ENCODE results near the gene RIMBP2. TPM values are rescaled to one million over a fixed set of nuclear protein-coding genes. Genes with fewer than 3 reads are reported as not detected.

Gene RIMBP2
- total and polyA plus RNA-seq, 2 experiments from 2014 or later: 0.31 to 0.37 TPM

DNA sequence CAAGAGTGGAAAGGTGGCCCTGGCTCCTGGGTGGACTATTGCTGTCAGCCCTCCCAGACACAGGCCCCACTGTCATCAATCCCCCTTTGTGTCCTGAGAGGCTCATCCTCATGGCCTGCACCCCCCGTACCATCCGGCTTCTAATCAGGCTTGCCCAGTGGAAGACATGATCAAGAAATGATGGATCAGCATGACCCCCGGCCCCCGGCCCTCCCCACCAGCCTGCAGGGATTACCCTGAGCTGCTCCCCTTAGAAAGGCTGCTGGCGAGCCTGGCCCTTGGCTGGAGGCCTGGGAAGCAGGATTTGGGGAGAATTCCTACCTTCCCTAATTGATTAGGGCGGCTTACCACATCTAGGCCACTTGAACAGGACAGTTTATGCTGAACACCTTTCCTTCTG is 207.3 kb downstream of the RIMBP2 start (continued):
- TF ChIP-seq, protein P1, sequence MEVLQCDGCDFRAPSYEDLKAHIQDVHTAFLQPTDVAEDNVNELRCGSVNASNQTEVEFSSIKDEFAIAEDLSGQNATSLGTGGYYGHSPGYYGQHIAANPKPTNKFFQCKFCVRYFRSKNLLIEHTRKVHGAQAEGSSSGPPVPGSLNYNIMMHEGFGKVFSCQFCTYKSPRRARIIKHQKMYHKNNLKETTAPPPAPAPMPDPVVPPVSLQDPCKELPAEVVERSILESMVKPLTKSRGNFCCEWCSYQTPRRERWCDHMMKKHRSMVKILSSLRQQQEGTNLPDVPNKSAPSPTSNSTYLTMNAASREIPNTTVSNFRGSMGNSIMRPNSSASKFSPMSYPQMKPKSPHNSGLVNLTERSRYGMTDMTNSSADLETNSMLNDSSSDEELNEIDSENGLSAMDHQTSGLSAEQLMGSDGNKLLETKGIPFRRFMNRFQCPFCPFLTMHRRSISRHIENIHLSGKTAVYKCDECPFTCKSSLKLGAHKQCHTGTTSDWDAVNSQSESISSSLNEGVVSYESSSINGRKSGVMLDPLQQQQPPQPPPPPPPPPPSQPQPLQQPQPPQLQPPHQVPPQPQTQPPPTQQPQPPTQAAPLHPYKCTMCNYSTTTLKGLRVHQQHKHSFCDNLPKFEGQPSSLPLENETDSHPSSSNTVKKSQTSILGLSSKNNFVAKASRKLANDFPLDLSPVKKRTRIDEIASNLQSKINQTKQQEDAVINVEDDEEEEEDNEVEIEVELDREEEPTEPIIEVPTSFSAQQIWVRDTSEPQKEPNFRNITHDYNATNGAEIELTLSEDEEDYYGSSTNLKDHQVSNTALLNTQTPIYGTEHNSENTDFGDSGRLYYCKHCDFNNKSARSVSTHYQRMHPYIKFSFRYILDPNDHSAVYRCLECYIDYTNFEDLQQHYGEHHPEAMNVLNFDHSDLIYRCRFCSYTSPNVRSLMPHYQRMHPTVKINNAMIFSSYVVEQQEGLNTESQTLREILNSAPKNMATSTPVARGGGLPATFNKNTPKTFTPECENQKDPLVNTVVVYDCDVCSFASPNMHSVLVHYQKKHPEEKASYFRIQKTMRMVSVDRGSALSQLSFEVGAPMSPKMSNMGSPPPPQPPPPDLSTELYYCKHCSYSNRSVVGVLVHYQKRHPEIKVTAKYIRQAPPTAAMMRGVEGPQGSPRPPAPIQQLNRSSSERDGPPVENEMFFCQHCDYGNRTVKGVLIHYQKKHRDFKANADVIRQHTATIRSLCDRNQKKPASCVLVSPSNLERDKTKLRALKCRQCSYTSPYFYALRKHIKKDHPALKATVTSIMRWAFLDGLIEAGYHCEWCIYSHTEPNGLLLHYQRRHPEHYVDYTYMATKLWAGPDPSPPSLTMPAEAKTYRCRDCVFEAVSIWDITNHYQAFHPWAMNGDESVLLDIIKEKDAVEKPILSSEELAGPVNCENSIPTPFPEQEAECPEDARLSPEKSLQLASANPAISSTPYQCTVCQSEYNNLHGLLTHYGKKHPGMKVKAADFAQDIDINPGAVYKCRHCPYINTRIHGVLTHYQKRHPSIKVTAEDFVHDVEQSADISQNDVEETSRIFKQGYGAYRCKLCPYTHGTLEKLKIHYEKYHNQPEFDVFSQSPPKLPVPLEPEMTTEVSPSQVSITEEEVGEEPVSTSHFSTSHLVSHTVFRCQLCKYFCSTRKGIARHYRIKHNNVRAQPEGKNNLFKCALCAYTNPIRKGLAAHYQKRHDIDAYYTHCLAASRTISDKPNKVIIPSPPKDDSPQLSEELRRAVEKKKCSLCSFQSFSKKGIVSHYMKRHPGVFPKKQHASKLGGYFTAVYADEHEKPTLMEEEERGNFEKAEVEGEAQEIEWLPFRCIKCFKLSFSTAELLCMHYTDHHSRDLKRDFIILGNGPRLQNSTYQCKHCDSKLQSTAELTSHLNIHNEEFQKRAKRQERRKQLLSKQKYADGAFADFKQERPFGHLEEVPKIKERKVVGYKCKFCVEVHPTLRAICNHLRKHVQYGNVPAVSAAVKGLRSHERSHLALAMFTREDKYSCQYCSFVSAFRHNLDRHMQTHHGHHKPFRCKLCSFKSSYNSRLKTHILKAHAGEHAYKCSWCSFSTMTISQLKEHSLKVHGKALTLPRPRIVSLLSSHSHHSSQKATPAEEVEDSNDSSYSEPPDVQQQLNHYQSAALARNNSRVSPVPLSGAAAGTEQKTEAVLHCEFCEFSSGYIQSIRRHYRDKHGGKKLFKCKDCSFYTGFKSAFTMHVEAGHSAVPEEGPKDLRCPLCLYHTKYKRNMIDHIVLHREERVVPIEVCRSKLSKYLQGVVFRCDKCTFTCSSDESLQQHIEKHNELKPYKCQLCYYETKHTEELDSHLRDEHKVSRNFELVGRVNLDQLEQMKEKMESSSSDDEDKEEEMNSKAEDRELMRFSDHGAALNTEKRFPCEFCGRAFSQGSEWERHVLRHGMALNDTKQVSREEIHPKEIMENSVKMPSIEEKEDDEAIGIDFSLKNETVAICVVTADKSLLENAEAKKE (CRISPR knock-in tag; IDR thresholded peaks at IDR 0.05): no peak
- TF ChIP-seq JUNB (IDR thresholded peaks at IDR 0.05; ENCODE audit: unreplicated experiment) (no peak), STAT1 (IDR thresholded peaks at IDR 0.05; ENCODE audit: unreplicated experiment) (no peak), NANOG (IDR thresholded peaks at IDR 0.05; ENCODE audit: borderline replicate concordance) (no peak), ZNF114 (CRISPR knock-in tag; IDR thresholded peaks at IDR 0.05) (no peak), EZH2 (IDR thresholded peaks at IDR 0.05; ENCODE audit: low read depth, unreplicated experiment) (no peak)
- TF ChIP-seq, protein P2, sequence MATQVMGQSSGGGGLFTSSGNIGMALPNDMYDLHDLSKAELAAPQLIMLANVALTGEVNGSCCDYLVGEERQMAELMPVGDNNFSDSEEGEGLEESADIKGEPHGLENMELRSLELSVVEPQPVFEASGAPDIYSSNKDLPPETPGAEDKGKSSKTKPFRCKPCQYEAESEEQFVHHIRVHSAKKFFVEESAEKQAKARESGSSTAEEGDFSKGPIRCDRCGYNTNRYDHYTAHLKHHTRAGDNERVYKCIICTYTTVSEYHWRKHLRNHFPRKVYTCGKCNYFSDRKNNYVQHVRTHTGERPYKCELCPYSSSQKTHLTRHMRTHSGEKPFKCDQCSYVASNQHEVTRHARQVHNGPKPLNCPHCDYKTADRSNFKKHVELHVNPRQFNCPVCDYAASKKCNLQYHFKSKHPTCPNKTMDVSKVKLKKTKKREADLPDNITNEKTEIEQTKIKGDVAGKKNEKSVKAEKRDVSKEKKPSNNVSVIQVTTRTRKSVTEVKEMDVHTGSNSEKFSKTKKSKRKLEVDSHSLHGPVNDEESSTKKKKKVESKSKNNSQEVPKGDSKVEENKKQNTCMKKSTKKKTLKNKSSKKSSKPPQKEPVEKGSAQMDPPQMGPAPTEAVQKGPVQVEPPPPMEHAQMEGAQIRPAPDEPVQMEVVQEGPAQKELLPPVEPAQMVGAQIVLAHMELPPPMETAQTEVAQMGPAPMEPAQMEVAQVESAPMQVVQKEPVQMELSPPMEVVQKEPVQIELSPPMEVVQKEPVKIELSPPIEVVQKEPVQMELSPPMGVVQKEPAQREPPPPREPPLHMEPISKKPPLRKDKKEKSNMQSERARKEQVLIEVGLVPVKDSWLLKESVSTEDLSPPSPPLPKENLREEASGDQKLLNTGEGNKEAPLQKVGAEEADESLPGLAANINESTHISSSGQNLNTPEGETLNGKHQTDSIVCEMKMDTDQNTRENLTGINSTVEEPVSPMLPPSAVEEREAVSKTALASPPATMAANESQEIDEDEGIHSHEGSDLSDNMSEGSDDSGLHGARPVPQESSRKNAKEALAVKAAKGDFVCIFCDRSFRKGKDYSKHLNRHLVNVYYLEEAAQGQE (IDR thresholded peaks at IDR 0.05; ENCODE audit: unreplicated experiment): no peak
- TF ChIP-seq, protein P3, sequence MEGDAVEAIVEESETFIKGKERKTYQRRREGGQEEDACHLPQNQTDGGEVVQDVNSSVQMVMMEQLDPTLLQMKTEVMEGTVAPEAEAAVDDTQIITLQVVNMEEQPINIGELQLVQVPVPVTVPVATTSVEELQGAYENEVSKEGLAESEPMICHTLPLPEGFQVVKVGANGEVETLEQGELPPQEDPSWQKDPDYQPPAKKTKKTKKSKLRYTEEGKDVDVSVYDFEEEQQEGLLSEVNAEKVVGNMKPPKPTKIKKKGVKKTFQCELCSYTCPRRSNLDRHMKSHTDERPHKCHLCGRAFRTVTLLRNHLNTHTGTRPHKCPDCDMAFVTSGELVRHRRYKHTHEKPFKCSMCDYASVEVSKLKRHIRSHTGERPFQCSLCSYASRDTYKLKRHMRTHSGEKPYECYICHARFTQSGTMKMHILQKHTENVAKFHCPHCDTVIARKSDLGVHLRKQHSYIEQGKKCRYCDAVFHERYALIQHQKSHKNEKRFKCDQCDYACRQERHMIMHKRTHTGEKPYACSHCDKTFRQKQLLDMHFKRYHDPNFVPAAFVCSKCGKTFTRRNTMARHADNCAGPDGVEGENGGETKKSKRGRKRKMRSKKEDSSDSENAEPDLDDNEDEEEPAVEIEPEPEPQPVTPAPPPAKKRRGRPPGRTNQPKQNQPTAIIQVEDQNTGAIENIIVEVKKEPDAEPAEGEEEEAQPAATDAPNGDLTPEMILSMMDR (conservative IDR thresholded peaks at IDR 0.05; ENCODE audit: low read depth in 2 of 2): no peak
